ENCODE data around the gene PRMT7.

The PRMT7 gene

DNA sequence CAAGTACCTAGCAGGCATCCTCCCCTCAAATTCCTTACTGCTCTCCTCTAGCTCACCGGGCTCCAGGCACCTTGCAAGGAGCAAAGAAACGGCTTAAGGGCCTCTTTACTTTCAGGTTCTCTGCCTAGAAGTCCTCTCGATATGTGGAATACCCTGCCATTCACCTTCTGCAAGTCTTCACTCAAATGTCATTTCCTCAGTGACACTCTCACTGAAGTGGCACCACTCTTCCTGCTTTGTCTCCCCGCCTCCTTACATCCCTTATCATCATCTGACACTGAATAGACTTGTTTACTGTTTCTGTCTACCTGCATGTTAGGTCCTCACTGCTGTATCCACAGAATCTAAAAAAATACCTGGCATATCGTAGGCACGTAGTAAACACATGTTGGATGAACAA is 1.0 kb upstream of the PRMT7 start:
- peak overlapping the region; percentile 97 for H3K4me3 ChIP-seq (ENCODE audit: control insufficient read depth, low read depth, low read length)
- TF ChIP-seq, protein P1, sequence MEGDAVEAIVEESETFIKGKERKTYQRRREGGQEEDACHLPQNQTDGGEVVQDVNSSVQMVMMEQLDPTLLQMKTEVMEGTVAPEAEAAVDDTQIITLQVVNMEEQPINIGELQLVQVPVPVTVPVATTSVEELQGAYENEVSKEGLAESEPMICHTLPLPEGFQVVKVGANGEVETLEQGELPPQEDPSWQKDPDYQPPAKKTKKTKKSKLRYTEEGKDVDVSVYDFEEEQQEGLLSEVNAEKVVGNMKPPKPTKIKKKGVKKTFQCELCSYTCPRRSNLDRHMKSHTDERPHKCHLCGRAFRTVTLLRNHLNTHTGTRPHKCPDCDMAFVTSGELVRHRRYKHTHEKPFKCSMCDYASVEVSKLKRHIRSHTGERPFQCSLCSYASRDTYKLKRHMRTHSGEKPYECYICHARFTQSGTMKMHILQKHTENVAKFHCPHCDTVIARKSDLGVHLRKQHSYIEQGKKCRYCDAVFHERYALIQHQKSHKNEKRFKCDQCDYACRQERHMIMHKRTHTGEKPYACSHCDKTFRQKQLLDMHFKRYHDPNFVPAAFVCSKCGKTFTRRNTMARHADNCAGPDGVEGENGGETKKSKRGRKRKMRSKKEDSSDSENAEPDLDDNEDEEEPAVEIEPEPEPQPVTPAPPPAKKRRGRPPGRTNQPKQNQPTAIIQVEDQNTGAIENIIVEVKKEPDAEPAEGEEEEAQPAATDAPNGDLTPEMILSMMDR (conservative IDR thresholded peaks at IDR 0.05; ENCODE audit: control insufficient read depth, insufficient read depth, low read depth, low read length), result no peak
- DNase-seq (ENCODE audit: low read depth), result no peak

DNA sequence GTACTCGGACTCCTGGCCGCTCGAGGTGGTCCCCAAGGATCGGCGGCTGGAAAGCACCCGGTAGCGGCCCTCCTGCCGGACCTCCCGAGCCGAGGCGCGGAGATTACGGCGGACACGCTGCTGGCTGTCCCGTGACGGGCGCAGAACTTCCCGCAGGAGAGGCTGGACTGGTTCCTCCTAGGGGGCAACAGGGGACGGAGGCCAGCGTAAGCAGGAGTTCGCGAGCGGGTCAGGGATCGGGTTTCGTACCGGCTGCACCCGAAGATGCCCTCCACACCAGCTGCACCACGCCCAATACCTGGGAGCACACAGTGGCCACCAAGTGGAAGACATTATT is 414 bp upstream of the PRMT7 start:
- peak overlapping the region; percentile 97 for H3K4me3 ChIP-seq (ENCODE audit: control insufficient read depth, low read depth, low read length)
- no peak for DNase-seq (ENCODE audit: low read depth)
- TF ChIP-seq, protein P1 (conservative IDR thresholded peaks at IDR 0.05; ENCODE audit: control insufficient read depth, insufficient read depth, low read depth, low read length), result no peak

DNA sequence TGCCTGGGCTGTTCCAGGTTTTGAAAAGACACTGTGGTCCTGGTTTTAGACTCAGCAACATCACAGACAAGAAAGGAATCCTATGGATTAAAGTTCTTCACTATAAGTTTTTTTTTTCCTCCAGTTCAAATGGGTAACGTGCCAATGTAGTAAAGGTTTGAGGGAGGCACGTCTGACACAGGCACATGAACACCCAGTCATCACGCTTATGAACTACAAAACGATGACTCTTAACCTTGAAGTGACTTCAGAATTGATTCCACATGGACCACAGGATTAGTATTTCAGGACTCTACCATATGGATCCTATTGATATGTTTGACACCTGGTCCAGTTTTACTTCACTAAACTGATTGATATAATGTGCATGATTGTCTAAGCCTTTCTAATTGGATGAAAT is 2.3 kb downstream of the PRMT7 start:
- TF ChIP-seq, protein P1 (conservative IDR thresholded peaks at IDR 0.05; ENCODE audit: control insufficient read depth, insufficient read depth, low read depth, low read length), result no peak
- H3K4me3 ChIP-seq (ENCODE audit: control insufficient read depth, low read depth, low read length), result no peak overlapping the region
- DNase-seq (ENCODE audit: low read depth), result peak; percentile 56

DNA sequence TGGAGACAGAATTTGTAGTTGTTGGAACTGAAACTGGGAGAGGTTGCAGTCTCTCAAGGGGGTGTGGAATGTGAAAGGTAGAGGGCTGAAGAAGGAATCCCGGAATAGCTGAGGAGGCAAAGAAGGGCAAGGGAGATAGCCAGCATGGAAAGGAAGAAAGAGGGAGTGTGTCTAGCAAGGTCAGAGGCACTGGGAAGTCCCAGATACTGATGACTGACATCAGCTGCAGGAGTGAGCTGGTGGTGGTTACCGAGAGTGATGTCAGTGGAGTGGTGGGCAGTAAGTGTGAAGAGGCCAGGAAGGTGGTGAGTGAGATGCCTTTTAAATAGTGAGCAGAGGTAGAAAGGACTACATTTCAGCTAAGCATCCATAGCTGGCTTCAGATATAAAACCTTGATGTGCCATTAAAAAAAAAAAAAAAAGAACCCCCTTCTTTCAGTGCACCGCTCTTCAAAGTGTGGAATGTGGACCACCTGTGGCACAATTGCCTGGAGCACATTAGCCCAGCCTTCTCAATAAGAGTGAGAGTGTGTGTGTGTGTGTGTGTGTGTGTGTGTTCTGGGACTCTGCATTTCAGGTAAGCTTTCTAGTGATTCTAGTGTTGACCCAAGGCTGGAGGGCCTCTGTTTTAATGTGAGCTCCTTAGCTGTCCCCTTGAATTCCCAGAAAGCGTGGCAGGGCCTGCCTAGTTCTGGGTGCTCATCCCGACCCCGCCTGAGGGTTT is 8.5 kb downstream of the PRMT7 start:
- TF ChIP-seq, protein P1 (conservative IDR thresholded peaks at IDR 0.05; ENCODE audit: control insufficient read depth, insufficient read depth, low read depth, low read length), result no peak
- no peak overlapping the region for H3K4me3 ChIP-seq (ENCODE audit: control insufficient read depth, low read depth, low read length)
- no peak for DNase-seq (ENCODE audit: low read depth)

DNA sequence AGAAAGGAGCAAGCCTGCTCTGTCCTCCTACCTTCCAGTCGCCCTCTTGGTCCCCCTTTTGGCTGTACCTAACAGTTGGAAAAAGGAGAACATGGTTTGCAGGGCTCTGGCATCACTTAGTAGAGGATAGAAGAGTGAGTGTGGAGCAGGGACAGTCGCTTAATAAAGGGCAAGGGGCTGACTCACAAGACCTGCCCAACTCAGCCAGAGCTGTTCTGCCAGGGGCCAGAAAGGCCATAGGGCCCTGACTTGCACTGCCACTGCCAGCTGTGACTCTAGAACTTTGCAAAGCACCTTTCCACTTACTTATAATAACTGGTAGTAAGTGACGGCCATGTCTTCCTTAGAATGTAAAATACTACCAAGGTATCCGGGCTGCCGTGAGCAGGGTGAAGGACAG is 13.5 kb downstream of the PRMT7 start:
- no peak overlapping the region for H3K4me3 ChIP-seq (ENCODE audit: control insufficient read depth, low read depth, low read length)
- TF ChIP-seq, protein P1 (conservative IDR thresholded peaks at IDR 0.05; ENCODE audit: control insufficient read depth, insufficient read depth, low read depth, low read length), result no peak
- no peak for DNase-seq (ENCODE audit: low read depth)

DNA sequence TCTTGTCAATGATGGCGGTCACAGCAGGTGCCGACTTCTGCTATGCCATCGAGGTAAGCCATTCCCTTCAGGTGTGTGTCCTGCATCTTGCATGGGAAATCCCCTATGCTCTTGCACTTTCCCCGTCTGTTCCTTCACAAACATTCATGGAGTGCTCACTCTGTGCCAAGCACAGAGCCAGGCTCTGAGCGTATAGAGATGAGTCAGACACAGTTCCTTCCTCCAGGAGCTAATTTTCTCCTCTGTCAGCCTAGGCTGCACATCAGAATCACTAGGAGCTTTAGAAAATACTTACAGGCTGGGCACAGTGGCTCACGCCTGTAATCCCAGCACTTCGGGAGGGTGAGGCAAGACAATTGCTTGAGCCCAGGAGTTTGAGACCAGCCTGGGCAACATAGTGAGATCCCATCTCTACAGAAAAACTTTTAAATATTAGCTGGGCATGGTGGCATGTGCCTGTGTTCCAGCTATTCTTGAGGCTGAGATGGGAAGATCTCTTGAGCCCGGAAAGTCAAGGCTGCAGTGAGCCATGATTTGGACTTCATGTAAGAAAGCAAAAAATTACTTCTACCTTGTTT is 14.1 kb downstream of the PRMT7 start:
- no peak overlapping the region for H3K4me3 ChIP-seq (ENCODE audit: control insufficient read depth, low read depth, low read length)
- peak; percentile 22 for DNase-seq (ENCODE audit: low read depth)
- TF ChIP-seq, protein P1 (conservative IDR thresholded peaks at IDR 0.05; ENCODE audit: control insufficient read depth, insufficient read depth, low read depth, low read length), result no peak
